Nephron progenitor cell (in vitro differentiated cells): Measurements from ENCODE around the gene TSPAN1.

Experiments used
- DNase-seq: peaks from one replicate; pipeline ENCODE4 v3.0.0; 2021
- H3K27ac Mint-ChIP-seq: 2 replicates; pipeline ENCODE4 v1.8.0; 2021; ENCODE audit warnings: mild to moderate bottlenecking, moderate library complexity, mixed read lengths
- H3K27me3 Mint-ChIP-seq: 2 replicates; pipeline ENCODE4 v1.8.0; 2021; ENCODE audit warnings: mild to moderate bottlenecking, low read depth, mixed read lengths; ENCODE audit not compliant: poor library complexity
- H3K36me3 Mint-ChIP-seq: 2 replicates; pipeline ENCODE4 v1.8.0; 2021; ENCODE audit warnings: low read depth, mixed read lengths
- H3K4me1 Mint-ChIP-seq: 2 replicates; pipeline ENCODE4 v1.8.0; 2021; ENCODE audit warnings: mixed read lengths
- H3K4me3 Mint-ChIP-seq: 2 replicates; pipeline ENCODE4 v1.8.0; 2021; ENCODE audit warnings: mild to moderate bottlenecking, moderate library complexity, mixed read lengths
- H3K9me3 Mint-ChIP-seq: 2 replicates; pipeline ENCODE4 v1.8.0; 2021; ENCODE audit warnings: mild to moderate bottlenecking, moderate library complexity, mixed read lengths
- CTCF ChIP-seq: fragments of 200-600 bp; sonication (generic); IDR thresholded peaks from 2 replicates; pipeline ENCODE4 v1.5.0; 2021; ENCODE audit warnings: antibody characterized with exemption

TSPAN1 gene

DNA sequence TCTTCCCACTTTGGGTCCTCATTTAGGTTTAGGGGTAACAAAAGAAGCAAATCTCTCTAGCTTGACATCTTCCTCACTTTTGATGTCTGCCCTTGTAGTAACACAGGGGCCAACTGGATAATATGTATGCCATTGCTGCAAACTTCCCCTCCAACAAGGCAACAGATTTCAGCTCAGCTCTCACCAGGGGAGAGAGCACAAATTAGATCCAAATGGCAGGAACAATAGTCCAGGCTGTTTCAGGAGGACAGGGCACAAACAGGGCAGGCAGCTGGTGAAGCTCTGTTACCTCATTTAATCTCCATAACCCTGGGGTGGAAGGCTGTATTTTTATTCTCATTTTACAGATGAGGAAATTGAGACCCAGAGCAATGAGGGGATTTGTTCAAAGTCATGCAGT is 38.2 kb upstream of the TSPAN1 start:
- DNase-seq = no peak
- H3K4me3 Mint-ChIP-seq = no peak overlapping the region
- no peaks in the 10 kb centered on the region for H3K36me3 Mint-ChIP-seq
- H3K27me3 Mint-ChIP-seq = peaks cover 4% of the 10 kb centered on the region
- no peak for TF ChIP-seq CTCF
- H3K4me1 Mint-ChIP-seq = peaks cover 44% of the 10 kb centered on the region
- H3K9me3 Mint-ChIP-seq = no peaks in the 10 kb centered on the region
- no peak overlapping the region for H3K27ac Mint-ChIP-seq

DNA sequence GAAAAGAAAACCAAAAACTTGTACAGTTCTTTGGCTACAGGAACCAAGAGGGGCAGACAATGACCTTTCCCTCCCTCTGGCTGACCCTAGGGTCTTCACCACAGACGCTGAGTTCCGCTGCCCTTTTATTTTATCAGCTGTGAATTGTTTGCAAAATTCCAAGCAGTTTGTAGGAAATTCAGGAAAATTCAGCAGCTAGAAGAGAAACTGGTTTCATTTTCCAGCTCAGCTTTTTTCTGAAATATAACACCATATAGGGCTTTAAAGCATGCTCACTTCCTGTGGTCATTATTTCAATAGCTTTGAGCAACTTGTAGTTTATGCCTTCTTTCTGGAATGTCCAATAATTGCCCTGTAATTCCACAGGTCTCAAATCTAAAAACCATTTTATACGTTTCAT is 37.0 kb upstream of the TSPAN1 start:
- H3K4me1 Mint-ChIP-seq = peaks cover 43% of the 10 kb centered on the region
- H3K9me3 Mint-ChIP-seq = no peaks in the 10 kb centered on the region
- peaks cover 4% of the 10 kb centered on the region for H3K27me3 Mint-ChIP-seq
- TF ChIP-seq CTCF = no peak
- DNase-seq = no peak
- H3K36me3 Mint-ChIP-seq = no peaks in the 10 kb centered on the region
- no peak overlapping the region for H3K4me3 Mint-ChIP-seq
- no peak overlapping the region for H3K27ac Mint-ChIP-seq

- H3K4me3 Mint-ChIP-seq = no peak overlapping the region
- no peak for DNase-seq
- no peak overlapping the region for H3K27ac Mint-ChIP-seq
- H3K4me1 Mint-ChIP-seq = peaks cover 7% of the 10 kb centered on the region
- no peaks in the 10 kb centered on the region for H3K9me3 Mint-ChIP-seq
- H3K27me3 Mint-ChIP-seq = no peaks in the 10 kb centered on the region
- TF ChIP-seq CTCF = no peak
- H3K36me3 Mint-ChIP-seq = no peaks in the 10 kb centered on the region
Measured at GRCh38 chr1:46148318-46148717, 26.6 kb upstream of the TSPAN1 start.

GRCh38 chr1:46150085-46150484 is 24.8 kb upstream of the TSPAN1 start:
- Mint-ChIP-seq H3K27me3 (peaks cover 5% of the 10 kb centered on the region), H3K4me3 (no peak overlapping the region), H3K36me3 (no peaks in the 10 kb centered on the region), H3K27ac (no peak overlapping the region), H3K4me1 (peaks cover 7% of the 10 kb centered on the region), H3K9me3 (no peaks in the 10 kb centered on the region)
- DNase-seq = no peak
- TF ChIP-seq CTCF = no peak

- no peak for TF ChIP-seq CTCF
- peaks cover 5% of the 10 kb centered on the region for H3K27me3 Mint-ChIP-seq
- H3K4me1 Mint-ChIP-seq = peaks cover 7% of the 10 kb centered on the region
- no peak for DNase-seq
- H3K4me3 Mint-ChIP-seq = no peak overlapping the region
- H3K36me3 Mint-ChIP-seq = no peaks in the 10 kb centered on the region
- no peak overlapping the region for H3K27ac Mint-ChIP-seq
- no peaks in the 10 kb centered on the region for H3K9me3 Mint-ChIP-seq
Measured at GRCh38 chr1:46152016-46152415, 22.9 kb upstream of the TSPAN1 start.

- H3K27ac Mint-ChIP-seq = no peak overlapping the region
Measured at GRCh38 chr1:46153228-46153627, 21.7 kb upstream of the TSPAN1 start.

More at GRCh38 chr1:46153228-46153627, 21.7 kb upstream of the TSPAN1 start:
- Mint-ChIP-seq H3K27me3 (peaks cover 5% of the 10 kb centered on the region), H3K9me3 (no peaks in the 10 kb centered on the region), H3K4me3 (no peak overlapping the region), H3K36me3 (no peaks in the 10 kb centered on the region), H3K4me1 (peaks cover 6% of the 10 kb centered on the region)
- DNase-seq = no peak
- no peak for TF ChIP-seq CTCF
